Liver (tissue), 3 donors: Measurements from ENCODE around the gene FRAS1.

Source experiments
- GABPA ChIP-seq, 2 donors: IDR thresholded peaks in 1 of 2; conservative IDR thresholded peaks in 1 of 2; 2 replicates each; pipeline ENCODE4 v1.6.1; 2016; ENCODE audit warnings: antibody characterized with exemption in 2 of 2, mild to moderate bottlenecking in 1 of 2, moderate library complexity in 1 of 2
- JUND ChIP-seq, 2 donors: IDR thresholded peaks; 2 replicates each; pipeline ENCODE4 v1.6.1; 2016; ENCODE audit warnings: antibody characterized with exemption in 2 of 2
- RAD21 ChIP-seq, 2 donors: IDR thresholded peaks; 2 replicates each; pipeline ENCODE4 v1.6.1; 2016; ENCODE audit warnings: antibody characterized with exemption in 2 of 2, mild to moderate bottlenecking in 2 of 2
- SP1 ChIP-seq: IDR thresholded peaks from 2 replicates; pipeline ENCODE4 v1.6.1; 2018; ENCODE audit warnings: antibody characterized with exemption, mild to moderate bottlenecking
- YY1 ChIP-seq: IDR thresholded peaks from 2 replicates; pipeline ENCODE4 v1.6.1; 2016; ENCODE audit warnings: antibody characterized with exemption, mild to moderate bottlenecking
- TF ChIP-seq, protein P1 (sequence below): fragments of 150-350 bp; IDR thresholded peaks from 2 replicates; pipeline ENCODE4 v1.5.1; 2017; ENCODE audit warnings: improper control_type of control experiment, low read depth, low read length; ENCODE audit not compliant: missing input control
- TF ChIP-seq, protein P2 (sequence below): IDR thresholded peaks from 2 replicates; pipeline ENCODE4 v1.6.1; 2016; ENCODE audit warnings: antibody characterized with exemption, mild to moderate bottlenecking
- donor health status: healthy.
- donor health status: healthy.

DNA sequence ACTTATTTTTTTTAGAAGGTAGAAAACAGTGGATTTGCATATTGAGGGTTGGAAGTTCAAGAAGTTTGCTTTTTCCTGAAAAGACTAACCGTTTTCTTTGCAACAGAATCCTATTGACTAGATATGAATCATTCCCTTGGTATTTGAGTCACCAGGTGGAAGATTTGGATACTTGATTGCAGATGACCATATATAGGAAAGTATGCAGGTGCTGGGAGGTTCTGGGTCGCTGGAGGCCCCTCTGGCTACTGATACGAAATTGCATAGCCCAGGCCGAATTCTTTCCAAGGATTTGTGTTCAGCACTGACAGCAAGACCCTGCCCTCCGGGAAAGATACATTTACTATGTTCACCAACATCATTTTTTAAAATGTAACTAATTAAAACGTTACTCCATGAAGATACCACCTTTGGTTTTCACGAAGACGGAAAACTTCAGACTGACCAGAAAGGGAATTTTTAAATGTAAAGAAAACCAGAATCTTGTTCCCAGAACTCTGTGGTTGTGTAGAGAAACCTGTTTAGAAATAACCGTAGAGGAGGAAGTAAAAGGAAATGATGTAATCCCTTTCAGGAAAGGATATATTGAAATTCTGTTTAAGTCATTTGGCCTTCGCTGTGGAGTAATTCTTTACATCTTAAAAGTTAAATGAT is 495.4 kb downstream of the FRAS1 start:
- TF ChIP-seq, protein P1, sequence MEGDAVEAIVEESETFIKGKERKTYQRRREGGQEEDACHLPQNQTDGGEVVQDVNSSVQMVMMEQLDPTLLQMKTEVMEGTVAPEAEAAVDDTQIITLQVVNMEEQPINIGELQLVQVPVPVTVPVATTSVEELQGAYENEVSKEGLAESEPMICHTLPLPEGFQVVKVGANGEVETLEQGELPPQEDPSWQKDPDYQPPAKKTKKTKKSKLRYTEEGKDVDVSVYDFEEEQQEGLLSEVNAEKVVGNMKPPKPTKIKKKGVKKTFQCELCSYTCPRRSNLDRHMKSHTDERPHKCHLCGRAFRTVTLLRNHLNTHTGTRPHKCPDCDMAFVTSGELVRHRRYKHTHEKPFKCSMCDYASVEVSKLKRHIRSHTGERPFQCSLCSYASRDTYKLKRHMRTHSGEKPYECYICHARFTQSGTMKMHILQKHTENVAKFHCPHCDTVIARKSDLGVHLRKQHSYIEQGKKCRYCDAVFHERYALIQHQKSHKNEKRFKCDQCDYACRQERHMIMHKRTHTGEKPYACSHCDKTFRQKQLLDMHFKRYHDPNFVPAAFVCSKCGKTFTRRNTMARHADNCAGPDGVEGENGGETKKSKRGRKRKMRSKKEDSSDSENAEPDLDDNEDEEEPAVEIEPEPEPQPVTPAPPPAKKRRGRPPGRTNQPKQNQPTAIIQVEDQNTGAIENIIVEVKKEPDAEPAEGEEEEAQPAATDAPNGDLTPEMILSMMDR, result no peak
- TF ChIP-seq, protein P2, sequence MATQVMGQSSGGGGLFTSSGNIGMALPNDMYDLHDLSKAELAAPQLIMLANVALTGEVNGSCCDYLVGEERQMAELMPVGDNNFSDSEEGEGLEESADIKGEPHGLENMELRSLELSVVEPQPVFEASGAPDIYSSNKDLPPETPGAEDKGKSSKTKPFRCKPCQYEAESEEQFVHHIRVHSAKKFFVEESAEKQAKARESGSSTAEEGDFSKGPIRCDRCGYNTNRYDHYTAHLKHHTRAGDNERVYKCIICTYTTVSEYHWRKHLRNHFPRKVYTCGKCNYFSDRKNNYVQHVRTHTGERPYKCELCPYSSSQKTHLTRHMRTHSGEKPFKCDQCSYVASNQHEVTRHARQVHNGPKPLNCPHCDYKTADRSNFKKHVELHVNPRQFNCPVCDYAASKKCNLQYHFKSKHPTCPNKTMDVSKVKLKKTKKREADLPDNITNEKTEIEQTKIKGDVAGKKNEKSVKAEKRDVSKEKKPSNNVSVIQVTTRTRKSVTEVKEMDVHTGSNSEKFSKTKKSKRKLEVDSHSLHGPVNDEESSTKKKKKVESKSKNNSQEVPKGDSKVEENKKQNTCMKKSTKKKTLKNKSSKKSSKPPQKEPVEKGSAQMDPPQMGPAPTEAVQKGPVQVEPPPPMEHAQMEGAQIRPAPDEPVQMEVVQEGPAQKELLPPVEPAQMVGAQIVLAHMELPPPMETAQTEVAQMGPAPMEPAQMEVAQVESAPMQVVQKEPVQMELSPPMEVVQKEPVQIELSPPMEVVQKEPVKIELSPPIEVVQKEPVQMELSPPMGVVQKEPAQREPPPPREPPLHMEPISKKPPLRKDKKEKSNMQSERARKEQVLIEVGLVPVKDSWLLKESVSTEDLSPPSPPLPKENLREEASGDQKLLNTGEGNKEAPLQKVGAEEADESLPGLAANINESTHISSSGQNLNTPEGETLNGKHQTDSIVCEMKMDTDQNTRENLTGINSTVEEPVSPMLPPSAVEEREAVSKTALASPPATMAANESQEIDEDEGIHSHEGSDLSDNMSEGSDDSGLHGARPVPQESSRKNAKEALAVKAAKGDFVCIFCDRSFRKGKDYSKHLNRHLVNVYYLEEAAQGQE, result no peak
- TF ChIP-seq YY1 (no peak), GABPA (IDR thresholded peaks at IDR 0.05 in 1 of 2, conservative IDR thresholded peaks at IDR 0.05 in 1 of 2) (no peak), SP1 (no peak), RAD21 (IDR thresholded peaks at IDR 0.05) (no peak), JUND (IDR thresholded peaks at IDR 0.05) (peak in 1 of 2 donors; percentile 21)
